Glutamatergic neuron (in vitro differentiated cells): ENCODE results near the gene ZNF525. TPM values are rescaled to one million over a fixed set of nuclear protein-coding genes. Genes with fewer than 3 reads are reported as not detected.
"Not testable (repeated sequence)": the region's sequence is repeated elsewhere in the genome, so short reads cannot be mapped to it uniquely, and the experiment has no call there.

Experiments used
- DNase-seq: peaks from one replicate; pipeline ENCODE4 v3.0.0; 2022
- H3K27ac Mint-ChIP-seq: one replicate; pipeline ENCODE4 v1.8.0; 2020; ENCODE audit warnings: mild to moderate bottlenecking, mixed read lengths, inconsistent platforms; ENCODE audit not compliant: unreplicated experiment
- H3K27me3 Mint-ChIP-seq: one replicate; pipeline ENCODE4 v1.8.0; 2020; ENCODE audit warnings: mild to moderate bottlenecking, moderate library complexity, mixed read lengths, inconsistent platforms; ENCODE audit not compliant: unreplicated experiment
- H3K36me3 Mint-ChIP-seq: one replicate; pipeline ENCODE4 v1.8.0; 2020; ENCODE audit warnings: mild to moderate bottlenecking, mixed read lengths, inconsistent platforms; ENCODE audit not compliant: unreplicated experiment
- H3K4me1 Mint-ChIP-seq: one replicate; pipeline ENCODE4 v1.8.0; 2020; ENCODE audit warnings: mild to moderate bottlenecking, low read depth, mixed read lengths, inconsistent platforms; ENCODE audit not compliant: unreplicated experiment
- H3K4me3 Mint-ChIP-seq: one replicate; pipeline ENCODE4 v1.8.0; 2020; ENCODE audit warnings: mild to moderate bottlenecking, mixed read lengths, inconsistent platforms; ENCODE audit not compliant: unreplicated experiment
- H3K9me3 Mint-ChIP-seq: one replicate; pipeline ENCODE4 v1.8.0; 2020; ENCODE audit warnings: mild to moderate bottlenecking, moderate library complexity, mixed read lengths, inconsistent platforms; ENCODE audit not compliant: unreplicated experiment
- CTCF ChIP-seq: fragments of 200-600 bp; sonication (generic); IDR thresholded peaks from one replicate; pipeline ENCODE4 v1.5.0; 2021; ENCODE audit not compliant: partially characterized antibody, unreplicated experiment
- total RNA-seq: library from RNA; stranded (reverse); fragmentation: NEBNext Ultra II Directional; extraction: Animal tissue kit (Norgen Biotek cat#: 25700); gene quantifications from one replicate; pipeline ENCODE4 v1.2.1, GENCODE V29; 2021; ENCODE audit not compliant: unreplicated experiment

ZNF525 gene
- total RNA-seq, 1 donor from 2014 or later: 8.2 TPM

GRCh38 chr19:53333463-53334449 lies 31.7 kb upstream of the ZNF525 start, which contains the start of gene ZNF845:
ZNF845 (plus strand) TSS chr19:53333749; CDS start chr19:53341308, 7,559 bp downstream.
- Mint-ChIP-seq H3K4me3 (peak within 1 kb of the TSS; percentile 90), H3K36me3 (peaks cover 16% of the 10 kb centered on the region), H3K27ac (peak within 1 kb of the TSS; percentile 75), H3K4me1 (peaks cover 2% of the 10 kb centered on the region), H3K9me3 (peaks cover 5% of the 10 kb centered on the region), H3K27me3 (peaks cover 4% of the 10 kb centered on the region)
- DNase-seq: peak; percentile 98
- TF ChIP-seq CTCF: no peak

GRCh38 chr19:53344403-53344802 lies 21.1 kb upstream of the ZNF525 start:
- H3K36me3 Mint-ChIP-seq: peaks cover 46% of the 10 kb centered on the region
- DNase-seq, H3K4me1 Mint-ChIP-seq, H3K27me3 Mint-ChIP-seq, H3K9me3 Mint-ChIP-seq, H3K27ac Mint-ChIP-seq, H3K4me3 Mint-ChIP-seq: not testable (repeated sequence)

GRCh38 chr19:53355739-53356138 lies 9.8 kb upstream of the ZNF525 start:
- Mint-ChIP-seq H3K27ac (no peak overlapping the region), H3K36me3 (peaks cover 47% of the 10 kb centered on the region), H3K4me3 (no peak overlapping the region), H3K9me3 (peaks cover 16% of the 10 kb centered on the region), H3K4me1 (no peaks in the 10 kb centered on the region), H3K27me3 (peaks cover 4% of the 10 kb centered on the region)
- TF ChIP-seq CTCF: no peak
- no peak for DNase-seq

GRCh38 chr19:53357821-53358581 lies 7.5 kb upstream of the ZNF525 start:
- Mint-ChIP-seq H3K9me3 (peaks cover 12% of the 10 kb centered on the region), H3K4me3 (no peak overlapping the region), H3K27me3 (peaks cover 4% of the 10 kb centered on the region), H3K36me3 (peaks cover 24% of the 10 kb centered on the region), H3K4me1 (no peaks in the 10 kb centered on the region), H3K27ac (no peak overlapping the region)
- TF ChIP-seq CTCF: no peak
- DNase-seq: no peak

- not testable (repeated sequence) for H3K27ac Mint-ChIP-seq, H3K9me3 Mint-ChIP-seq, H3K4me3 Mint-ChIP-seq, H3K27me3 Mint-ChIP-seq, DNase-seq, H3K4me1 Mint-ChIP-seq
- peaks cover 14% of the 10 kb centered on the region for H3K36me3 Mint-ChIP-seq
Measured at GRCh38 chr19:53360056-53360455, 5.4 kb upstream of the ZNF525 start.
